ENCODE data around the gene TMEM121B. TPM values are rescaled to one million over a fixed set of nuclear protein-coding genes. Genes with fewer than 3 reads are reported as not detected.

The TMEM121B gene
- total RNA-seq, 2 experiments from 2014 or later: 0.15 to 0.32 TPM

GRCh38 chr22:17158176-17158567 lies 37.0 kb upstream of the TMEM121B start:
- Histone ChIP-seq H3K27ac (ENCODE audit: low read depth, low read length, poor library complexity, severe bottlenecking) (peak overlapping the region; percentile 47), H3K79me2 (ENCODE audit: insufficient read depth, low read depth, low read length) (peaks cover 55% of the 10 kb centered on the region), H4K20me1 (ENCODE audit: insufficient read depth, low read length) (peaks cover 11% of the 10 kb centered on the region; the same call in 1 of the 2 replicates), H2AFZ (ENCODE audit: low read length) (peak overlapping the region; percentile 94), H3K4me1 (ENCODE audit: insufficient read depth, low read length, poor library complexity, severe bottlenecking) (peaks cover 26% of the 10 kb centered on the region), H3K36me3 (ENCODE audit: insufficient read depth, low read length) (peaks cover 22% of the 10 kb centered on the region; the same call in 1 of the 2 replicates), H3K4me3 (ENCODE audit: low read depth, low read length, poor library complexity, severe bottlenecking) (peak overlapping the region; percentile 83), H3K9me2 (ENCODE audit: insufficient read depth, low read length) (no peaks in the 10 kb centered on the region), H3K9me3 (ENCODE audit: low read length) (no peaks in the 10 kb centered on the region), H3K4me2 (ENCODE audit: low read length) (peak overlapping the region; percentile 94)
- DNase-seq (ENCODE audit: low spot score): no peak
- ChIA-PET POLR2A (interaction anchor here (0.7 to 1.5 kb wide), 4 partner anchors 12 to 219 kb away, joined by 3 to 6 read pairs (median 4); no protein-coding TSS in a partner anchor), CTCF (ENCODE audit: unreplicated experiment) (interaction anchor here (0.6 kb wide), 1 partner anchor 32 kb away, joined by 3 read pairs; no protein-coding TSS in a partner anchor)
- no TSS peak for BruUV-seq (replicated peaks)
- TF ChIP-seq EZH2phosphoT487 (IDR thresholded peaks at IDR 0.05; ENCODE audit: borderline replicate concordance, low read depth, low read length) (no peak), CTCF (conservative IDR thresholded peaks at IDR 0.05; ENCODE audit: low read length) (no peak)
- intact Hi-C loops (cut with micrococcal nuclease; ENCODE audit: unreplicated experiment): loop anchor here (2.0 to 5.0 kb wide), 3 partner anchors 41 to 236 kb away; no protein-coding TSS in a partner anchor

- ChIA-PET CTCF (ENCODE audit: unreplicated experiment) (no interaction called here), POLR2A (interaction anchor here (0.6 to 1.5 kb wide), 6 partner anchors 12 to 220 kb away, joined by 3 to 6 read pairs (median 3); no protein-coding TSS in a partner anchor)
- no peak overlapping the region for H3K27ac ChIP-seq (ENCODE audit: low read depth, low read length, poor library complexity, severe bottlenecking)
- H3K36me3 ChIP-seq (ENCODE audit: insufficient read depth, low read length): peaks cover 24% of the 10 kb centered on the region
- no peaks in the 10 kb centered on the region for H3K9me3 ChIP-seq (ENCODE audit: low read length)
- no peaks in the 10 kb centered on the region for H3K9me2 ChIP-seq (ENCODE audit: insufficient read depth, low read length)
- peak overlapping the region; percentile 94 for H3K4me2 ChIP-seq (ENCODE audit: low read length)
- H3K4me1 ChIP-seq (ENCODE audit: insufficient read depth, low read length, poor library complexity, severe bottlenecking): peaks cover 26% of the 10 kb centered on the region
- H3K79me2 ChIP-seq (ENCODE audit: insufficient read depth, low read depth, low read length): peaks cover 59% of the 10 kb centered on the region
- TF ChIP-seq EZH2phosphoT487 (IDR thresholded peaks at IDR 0.05; ENCODE audit: borderline replicate concordance, low read depth, low read length) (no peak), CTCF (conservative IDR thresholded peaks at IDR 0.05; ENCODE audit: low read length) (no peak; the same call in 1 of the 2 replicates)
- no peak for DNase-seq (ENCODE audit: low spot score)
- TSS peak; percentile 70 for BruUV-seq (replicated peaks)
- H3K4me3 ChIP-seq (ENCODE audit: low read depth, low read length, poor library complexity, severe bottlenecking): peak overlapping the region; percentile 83
- peaks cover 11% of the 10 kb centered on the region; the same call in 1 of the 2 replicates for H4K20me1 ChIP-seq (ENCODE audit: insufficient read depth, low read length)
- intact Hi-C loops (cut with micrococcal nuclease; ENCODE audit: unreplicated experiment): loop anchor here (2.0 to 5.0 kb wide), 3 partner anchors 40 to 235 kb away; no protein-coding TSS in a partner anchor
- H2AFZ ChIP-seq (ENCODE audit: low read length): no peak overlapping the region
Measured at GRCh38 chr22:17157714-17158113, 36.6 kb upstream of the TMEM121B start.

GRCh38 chr22:17155941-17156340 lies 34.8 kb upstream of the TMEM121B start:
- H3K4me2 ChIP-seq (ENCODE audit: low read length): peak overlapping the region; percentile 94
- H3K9me3 ChIP-seq (ENCODE audit: low read length): no peaks in the 10 kb centered on the region
- TSS peak; percentile 21 for BruUV-seq (replicated peaks)
- no peak overlapping the region for H3K27ac ChIP-seq (ENCODE audit: low read depth, low read length, poor library complexity, severe bottlenecking)
- peaks cover 75% of the 10 kb centered on the region for H3K79me2 ChIP-seq (ENCODE audit: insufficient read depth, low read depth, low read length)
- H3K36me3 ChIP-seq (ENCODE audit: insufficient read depth, low read length): peaks cover 34% of the 10 kb centered on the region
- peak overlapping the region; percentile 20 for H3K4me3 ChIP-seq (ENCODE audit: low read depth, low read length, poor library complexity, severe bottlenecking)
- TF ChIP-seq EZH2phosphoT487 (IDR thresholded peaks at IDR 0.05; ENCODE audit: borderline replicate concordance, low read depth, low read length) (no peak), CTCF (conservative IDR thresholded peaks at IDR 0.05; ENCODE audit: low read length) (peak; percentile 21; the same call in 1 of the 2 replicates)
- no peaks in the 10 kb centered on the region for H3K9me2 ChIP-seq (ENCODE audit: insufficient read depth, low read length)
- DNase-seq (ENCODE audit: low spot score): peak; percentile 17
- CTCF ChIA-PET (ENCODE audit: unreplicated experiment): no interaction called here
- POLR2A ChIA-PET: interaction anchor here (0.8 kb wide), 1 partner anchor 12 kb away, joined by 3 read pairs; no protein-coding TSS in a partner anchor
- H3K4me1 ChIP-seq (ENCODE audit: insufficient read depth, low read length, poor library complexity, severe bottlenecking): peaks cover 26% of the 10 kb centered on the region
- H2AFZ ChIP-seq (ENCODE audit: low read length): no peak overlapping the region
- H4K20me1 ChIP-seq (ENCODE audit: insufficient read depth, low read length): peaks cover 11% of the 10 kb centered on the region; the same call in 1 of the 2 replicates
- intact Hi-C loops (cut with micrococcal nuclease; ENCODE audit: unreplicated experiment): loop anchor here (2.0 to 5.0 kb wide), 3 partner anchors 15 to 234 kb away; no protein-coding TSS in a partner anchor

Data from OCI-LY7 (cell line).